Activated CD4-positive, alpha-beta memory T cell treated with anti-CD3 and anti-CD28 coated beads for 36 hours (primary cell): ENCODE data around the gene PLPP2. TPM values are rescaled to one million over a fixed set of nuclear protein-coding genes. Genes with fewer than 3 reads are reported as not detected.

Experiments
- CTCF ChIA-PET: fragments of 350-600 bp; sonication (Branson Sonifier 250); formaldehyde crosslinking; loops from one replicate; lab custom pipeline; 2021; ENCODE audit warnings: antibody characterized with exemption, inconsistent platforms; lab: Charles Lee
- POLR2A ChIA-PET: fragments of 350-600 bp; sonication (Branson Sonifier 250); formaldehyde crosslinking; loops from one replicate; lab custom pipeline; 2021; ENCODE audit warnings: antibody characterized with exemption; lab: Charles Lee
- DNase-seq: peaks from one replicate; pipeline ENCODE4 v3.0.0-alpha.2; 2020
- H3K27ac Mint-ChIP-seq: one replicate; pipeline ENCODE4 v1.8.0; 2021; ENCODE audit warnings: mixed read lengths
- H3K27me3 Mint-ChIP-seq: one replicate; pipeline ENCODE4 v1.8.0; 2021; ENCODE audit warnings: mixed read lengths
- H3K36me3 Mint-ChIP-seq: one replicate; pipeline ENCODE4 v1.8.0; 2021; ENCODE audit warnings: mixed read lengths
- H3K4me1 Mint-ChIP-seq: one replicate; pipeline ENCODE4 v1.8.0; 2021; ENCODE audit warnings: low read depth, mixed read lengths
- H3K4me3 Mint-ChIP-seq: one replicate; pipeline ENCODE4 v1.8.0; 2021; ENCODE audit warnings: mild to moderate bottlenecking, mixed read lengths
- H3K9me3 Mint-ChIP-seq: one replicate; pipeline ENCODE4 v1.8.0; 2021; ENCODE audit warnings: mixed read lengths
- intact Hi-C: fragments of 100-400 bp; cut with micrococcal nuclease; formaldehyde crosslinking; loops from one replicate; pipeline ENCODE4 v1.15.1; 2023
- total RNA-seq, 2 experiments: library from RNA; stranded (reverse); gene quantifications; one replicate each; pipeline ENCODE4 v1.2.3, GENCODE V29; 2021

Gene PLPP2
- total RNA-seq, 2 experiments from 2014 or later, result 0.51 to 0.67 TPM

- Mint-ChIP-seq H3K27me3 (no peaks in the 10 kb centered on the region), H3K36me3 (peaks cover 50% of the 10 kb centered on the region), H3K4me3 (no peak overlapping the region), H3K9me3 (peaks cover 19% of the 10 kb centered on the region), H3K4me1 (no peaks in the 10 kb centered on the region), H3K27ac (no peak overlapping the region)
- POLR2A ChIA-PET, result no interaction called here
- intact Hi-C loops, result no loop called here
- no peak for DNase-seq
- CTCF ChIA-PET, result no interaction called here
These were observed 36.3 kb upstream of the PLPP2 start for GRCh38 chr19:327291-328024.

DNA sequence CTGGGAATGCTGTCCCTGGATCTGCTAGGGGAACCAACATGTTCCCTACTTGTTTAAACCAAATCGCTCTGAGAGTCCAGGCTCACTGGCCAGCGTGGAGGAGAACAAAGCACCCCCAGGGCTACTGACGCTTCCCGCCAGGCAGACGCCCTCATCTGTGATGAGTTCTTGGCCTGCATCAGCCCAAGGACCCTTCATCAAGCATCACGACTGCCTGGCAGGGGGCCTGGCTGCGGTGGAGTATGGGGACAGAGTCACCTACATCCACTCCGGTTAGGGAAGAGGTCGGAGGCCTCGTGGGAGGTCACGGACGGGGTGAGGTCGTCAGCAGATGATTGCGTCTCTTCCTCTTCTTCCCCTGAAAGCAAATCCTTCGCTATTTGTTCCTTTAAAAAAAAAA, 35.7 kb upstream of the PLPP2 start:
- Mint-ChIP-seq H3K4me3 (no peak overlapping the region), H3K27ac (no peak overlapping the region), H3K27me3 (no peaks in the 10 kb centered on the region), H3K4me1 (no peaks in the 10 kb centered on the region), H3K9me3 (peaks cover 19% of the 10 kb centered on the region), H3K36me3 (peaks cover 50% of the 10 kb centered on the region)
- intact Hi-C loops, result no loop called here
- POLR2A ChIA-PET, result no interaction called here
- CTCF ChIA-PET, result no interaction called here
- DNase-seq, result no peak

DNA sequence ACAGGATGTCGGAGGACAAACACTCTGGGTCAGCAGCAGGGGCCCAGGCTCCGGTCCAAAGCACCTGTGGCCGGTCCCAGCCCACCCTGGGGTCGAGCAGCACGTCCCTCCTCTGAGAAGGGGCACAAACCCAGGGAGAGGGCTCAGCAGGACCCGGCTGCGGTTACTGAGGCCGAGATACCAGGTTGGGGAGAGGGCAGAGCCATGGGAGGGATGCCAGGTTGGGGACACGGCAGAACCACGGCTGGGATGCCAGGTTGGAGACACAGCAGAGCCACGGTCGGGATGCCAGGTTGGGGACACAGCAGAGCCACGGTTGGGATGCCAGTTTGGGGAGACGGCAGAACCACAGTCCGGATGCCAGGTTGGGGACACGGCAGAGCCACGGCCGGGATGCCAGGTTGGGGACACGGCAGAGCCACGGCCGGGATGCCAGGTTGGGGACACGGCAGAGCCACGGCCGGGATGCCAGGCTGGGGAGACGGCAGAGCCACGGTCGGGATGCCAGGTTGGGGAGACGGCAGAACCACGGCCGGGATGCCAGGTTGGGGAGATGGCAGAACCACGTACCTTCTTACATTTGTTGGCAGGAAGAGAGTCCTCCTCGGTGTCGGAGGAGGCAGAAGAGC, 34.8 kb upstream of the PLPP2 start:
- no peak overlapping the region for H3K4me3 Mint-ChIP-seq
- POLR2A ChIA-PET, result no interaction called here
- CTCF ChIA-PET, result no interaction called here
- H3K9me3 Mint-ChIP-seq, result peaks cover 19% of the 10 kb centered on the region
- no peak overlapping the region for H3K27ac Mint-ChIP-seq
- no peaks in the 10 kb centered on the region for H3K27me3 Mint-ChIP-seq
- intact Hi-C loops, result no loop called here
- H3K4me1 Mint-ChIP-seq, result no peaks in the 10 kb centered on the region
- DNase-seq, result no peak
- peaks cover 52% of the 10 kb centered on the region for H3K36me3 Mint-ChIP-seq

DNA sequence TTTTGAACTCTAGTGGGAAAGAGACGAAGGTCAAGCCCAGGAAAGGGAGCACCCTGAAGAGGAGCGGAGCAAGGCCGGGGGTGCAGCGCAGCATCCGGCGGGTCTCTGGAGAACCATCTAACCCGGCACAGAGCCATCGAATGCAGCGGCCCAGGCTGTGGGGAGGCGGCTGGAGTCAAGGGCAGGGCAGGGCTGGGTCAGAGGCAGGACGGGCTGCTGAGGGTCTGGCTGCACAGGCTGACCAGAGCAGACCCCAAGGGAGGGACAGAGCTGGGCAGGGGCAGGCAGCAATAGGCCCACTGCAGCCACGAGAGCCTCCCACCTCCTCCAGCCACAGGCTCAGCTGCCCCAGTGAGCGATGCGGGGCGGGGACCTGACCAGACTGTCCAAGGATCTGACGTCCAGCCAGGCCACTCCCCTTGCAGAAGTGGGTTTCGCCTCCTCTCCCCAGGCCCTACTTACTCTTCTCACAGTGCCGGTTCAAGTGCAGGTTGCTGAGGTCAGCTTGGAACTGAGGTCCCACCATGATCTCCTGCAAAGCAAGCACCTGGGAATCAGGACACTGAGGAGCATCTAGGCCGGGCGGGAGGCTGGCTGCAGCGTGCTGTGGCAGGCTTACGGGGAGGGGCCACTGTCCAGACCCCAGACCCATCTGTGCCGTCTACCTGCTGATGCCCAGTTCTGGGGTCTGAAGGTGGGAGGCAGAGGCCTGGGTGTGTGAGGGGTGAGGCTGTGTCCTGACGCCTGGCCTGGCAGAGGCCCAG, 34.2 kb upstream of the PLPP2 start:
- intact Hi-C loops, result no loop called here
- no peak overlapping the region for H3K4me3 Mint-ChIP-seq
- H3K27me3 Mint-ChIP-seq, result no peaks in the 10 kb centered on the region
- H3K27ac Mint-ChIP-seq, result no peak overlapping the region
- DNase-seq, result no peak
- no peaks in the 10 kb centered on the region for H3K4me1 Mint-ChIP-seq
- peaks cover 15% of the 10 kb centered on the region for H3K9me3 Mint-ChIP-seq
- POLR2A ChIA-PET, result no interaction called here
- CTCF ChIA-PET, result no interaction called here
- H3K36me3 Mint-ChIP-seq, result peaks cover 50% of the 10 kb centered on the region

- Mint-ChIP-seq H3K4me1 (no peaks in the 10 kb centered on the region), H3K36me3 (peaks cover 48% of the 10 kb centered on the region), H3K27me3 (no peaks in the 10 kb centered on the region), H3K27ac (no peak overlapping the region), H3K4me3 (no peak overlapping the region), H3K9me3 (peaks cover 15% of the 10 kb centered on the region)
- POLR2A ChIA-PET, result no interaction called here
- intact Hi-C loops, result no loop called here
- DNase-seq, result no peak
- CTCF ChIA-PET, result no interaction called here
These were observed 33.5 kb upstream of the PLPP2 start for GRCh38 chr19:324716-325115.

GRCh38 chr19:322616-323015, 31.4 kb upstream of the PLPP2 start:
- Mint-ChIP-seq H3K36me3 (peaks cover 37% of the 10 kb centered on the region), H3K27ac (no peak overlapping the region), H3K27me3 (no peaks in the 10 kb centered on the region), H3K9me3 (no peaks in the 10 kb centered on the region), H3K4me1 (no peaks in the 10 kb centered on the region), H3K4me3 (no peak overlapping the region)
- ChIA-PET POLR2A (no interaction called here), CTCF (no interaction called here)
- intact Hi-C loops, result no loop called here
- DNase-seq, result no peak

DNA sequence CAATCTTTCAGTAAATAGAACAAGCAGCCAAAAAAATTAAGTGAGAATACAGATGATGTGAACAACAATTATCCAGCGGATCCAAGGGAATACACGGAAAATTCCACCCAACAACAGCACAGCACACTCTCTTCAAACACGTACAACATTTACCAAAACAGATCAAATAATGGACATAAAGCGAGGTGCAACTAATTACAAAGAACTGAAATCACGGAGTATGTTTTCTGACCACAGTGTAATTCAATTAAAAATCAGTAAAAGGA, 27.2 kb upstream of the PLPP2 start:
- intact Hi-C loops, result no loop called here
- no peaks in the 10 kb centered on the region for H3K9me3 Mint-ChIP-seq
- POLR2A ChIA-PET, result no interaction called here
- H3K36me3 Mint-ChIP-seq, result peaks cover 35% of the 10 kb centered on the region
- no peak overlapping the region for H3K4me3 Mint-ChIP-seq
- no peaks in the 10 kb centered on the region for H3K27me3 Mint-ChIP-seq
- H3K27ac Mint-ChIP-seq, result no peak overlapping the region
- no peak for DNase-seq
- CTCF ChIA-PET, result no interaction called here
- H3K4me1 Mint-ChIP-seq, result no peaks in the 10 kb centered on the region

- ChIA-PET CTCF (no interaction called here), POLR2A (no interaction called here)
- no peak overlapping the region for H3K27ac Mint-ChIP-seq
- H3K27me3 Mint-ChIP-seq, result no peaks in the 10 kb centered on the region
- H3K4me3 Mint-ChIP-seq, result no peak overlapping the region
- H3K9me3 Mint-ChIP-seq, result no peaks in the 10 kb centered on the region
- peaks cover 35% of the 10 kb centered on the region for H3K36me3 Mint-ChIP-seq
- intact Hi-C loops, result no loop called here
- H3K4me1 Mint-ChIP-seq, result no peaks in the 10 kb centered on the region
- no peak for DNase-seq
These were observed 26.7 kb upstream of the PLPP2 start for GRCh38 chr19:317710-318508.

DNA sequence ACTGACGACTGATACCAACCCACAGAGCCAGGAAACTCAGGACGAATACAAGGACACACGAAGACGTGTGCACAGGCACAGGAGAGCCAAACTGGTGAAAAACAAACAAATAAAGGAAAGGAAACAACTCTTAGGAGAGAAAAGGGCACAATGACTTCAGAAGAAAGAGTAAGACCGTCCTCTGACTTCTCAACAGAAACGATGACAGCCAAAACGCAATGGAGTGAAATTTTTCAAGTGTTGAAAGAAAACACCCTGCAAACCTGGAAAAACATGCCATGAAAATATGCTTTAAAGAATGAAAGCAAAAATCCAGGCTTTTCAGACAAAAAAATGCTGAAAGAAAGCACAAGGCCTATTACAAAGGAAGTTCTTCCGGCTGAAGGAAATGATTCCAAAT, 24.6 kb upstream of the PLPP2 start:
- no peak overlapping the region for H3K27ac Mint-ChIP-seq
- H3K36me3 Mint-ChIP-seq, result peaks cover 36% of the 10 kb centered on the region
- H3K4me1 Mint-ChIP-seq, result no peaks in the 10 kb centered on the region
- ChIA-PET POLR2A (no interaction called here), CTCF (no interaction called here)
- intact Hi-C loops, result no loop called here
- H3K4me3 Mint-ChIP-seq, result no peak overlapping the region
- no peaks in the 10 kb centered on the region for H3K9me3 Mint-ChIP-seq
- DNase-seq, result no peak
- no peaks in the 10 kb centered on the region for H3K27me3 Mint-ChIP-seq

DNA sequence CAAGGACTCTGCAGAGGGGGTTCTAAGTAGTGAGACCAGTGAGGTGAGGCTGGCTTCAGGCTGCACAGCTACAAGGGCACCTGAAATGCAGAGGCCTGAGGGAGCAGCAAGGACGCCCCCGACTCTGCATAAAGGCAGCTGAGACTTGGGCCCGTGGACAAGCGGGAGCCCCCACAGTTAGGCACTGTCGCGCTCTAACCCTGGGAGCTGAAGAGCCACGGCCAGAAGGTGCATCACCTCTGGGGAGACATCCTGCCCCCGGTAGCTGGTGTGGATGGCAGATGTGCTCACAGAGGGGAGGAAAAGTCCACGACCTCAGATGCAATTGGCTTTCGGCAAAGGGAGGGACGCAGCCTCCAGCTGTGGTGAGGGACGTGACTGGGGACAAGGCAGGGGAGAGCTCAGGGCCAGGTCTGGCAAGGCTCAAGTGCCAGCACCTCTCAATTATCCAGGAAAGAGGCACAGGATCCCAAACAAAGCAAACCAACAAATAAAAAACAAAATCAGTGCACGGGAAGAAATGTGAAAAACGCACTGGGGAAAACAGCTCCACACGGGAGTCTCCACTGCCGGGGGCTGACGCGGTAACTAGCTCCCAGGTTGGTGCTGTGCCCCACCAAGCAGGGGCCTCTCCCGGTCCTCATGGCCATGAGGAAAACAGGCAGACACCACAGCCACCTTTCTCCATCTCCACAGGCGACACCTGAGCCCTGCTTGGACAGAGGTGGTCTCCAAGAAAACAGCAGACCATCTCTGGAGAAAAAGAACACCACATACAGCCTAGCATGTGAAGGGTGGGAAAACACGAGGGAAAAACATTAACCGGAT, 23.0 kb upstream of the PLPP2 start:
- Mint-ChIP-seq H3K9me3 (no peaks in the 10 kb centered on the region), H3K4me3 (no peak overlapping the region), H3K4me1 (no peaks in the 10 kb centered on the region), H3K27ac (no peak overlapping the region), H3K36me3 (peaks cover 30% of the 10 kb centered on the region), H3K27me3 (no peaks in the 10 kb centered on the region)
- intact Hi-C loops, result no loop called here
- ChIA-PET POLR2A (no interaction called here), CTCF (interaction anchor here (0.6 to 0.8 kb wide), 2 partner anchors 18 to 29 kb away, joined by 3 to 5 read pairs; no protein-coding TSS in a partner anchor)
- no peak for DNase-seq

DNA sequence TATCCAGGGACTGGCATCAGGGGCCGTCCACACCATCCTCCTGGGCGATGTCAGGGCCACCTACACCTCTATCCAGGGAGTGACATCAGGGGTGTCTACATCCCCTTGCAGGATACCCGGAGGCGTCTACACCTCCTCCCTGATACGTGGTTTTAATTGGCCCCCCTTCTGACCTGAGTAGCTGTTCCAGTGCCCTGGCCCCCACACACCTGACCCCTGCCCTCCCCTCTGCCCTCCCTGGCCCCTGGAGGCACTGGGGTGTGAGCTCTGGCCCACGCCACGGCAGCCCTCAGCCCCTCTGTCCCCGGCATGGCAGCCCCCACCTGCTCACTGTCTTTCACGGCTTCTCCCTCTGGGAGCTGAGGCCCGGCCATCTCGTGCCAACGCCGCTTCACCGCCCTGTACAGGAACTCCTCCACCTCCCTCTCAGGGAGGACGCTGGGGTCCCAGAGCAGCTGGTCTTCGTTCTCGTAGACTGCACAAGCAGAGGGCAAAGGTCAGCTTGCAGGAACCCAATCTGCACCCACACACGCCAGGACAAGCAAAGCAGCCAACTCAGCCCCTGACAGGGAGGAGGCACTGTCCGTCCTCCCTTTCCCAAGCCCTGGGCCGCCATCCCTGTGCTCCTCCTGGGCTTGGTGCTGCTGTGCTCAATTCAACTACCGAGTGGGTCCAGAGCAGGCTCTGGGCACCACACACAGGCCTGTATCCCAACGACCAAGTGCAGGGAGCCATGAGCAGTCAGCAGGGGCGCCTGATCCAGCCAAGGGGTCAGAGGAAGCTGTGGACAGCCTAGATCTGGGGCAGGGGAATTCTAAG, 22.2 kb upstream of the PLPP2 start:
- Mint-ChIP-seq H3K27me3 (no peaks in the 10 kb centered on the region), H3K4me3 (no peak overlapping the region), H3K9me3 (no peaks in the 10 kb centered on the region), H3K27ac (no peak overlapping the region), H3K36me3 (peaks cover 27% of the 10 kb centered on the region), H3K4me1 (no peaks in the 10 kb centered on the region)
- intact Hi-C loops, result no loop called here
- no peak for DNase-seq
- POLR2A ChIA-PET, result no interaction called here
- CTCF ChIA-PET, result interaction anchor here (0.6 kb wide), 1 partner anchor 18 kb away, joined by 5 read pairs; no protein-coding TSS in a partner anchor
